ENCODE measurements around the gene EEA1.

GRCh38 chr12:92933606-92934005 is 4.5 kb upstream of the EEA1 start:
- TF ChIP-seq TP53 (CRISPR knock-in tag; IDR thresholded peaks at IDR 0.05) (no peak), CTCF (IDR thresholded peaks at IDR 0.05) (no peak), HOXA7 (CRISPR knock-in tag; IDR thresholded peaks at IDR 0.05) (no peak), POLR2A (IDR thresholded peaks at IDR 0.05; ENCODE audit: low read length) (no peak), CBX2 (IDR thresholded peaks at IDR 0.05; ENCODE audit: borderline replicate concordance, low read depth) (no peak), MYC (IDR thresholded peaks at IDR 0.05; ENCODE audit: borderline replicate concordance, low read length) (no peak), EP300 (IDR thresholded peaks at IDR 0.05) (no peak), ATOH8 (CRISPR knock-in tag; IDR thresholded peaks at IDR 0.05; ENCODE audit: low read depth) (no peak), HDAC2 (IDR thresholded peaks at IDR 0.05) (no peak), ZC3H11A (IDR thresholded peaks at IDR 0.05) (no peak), REST (IDR thresholded peaks at IDR 0.05) (no peak), BCL3 (IDR thresholded peaks at IDR 0.05) (no peak), KDM1A (IDR thresholded peaks at IDR 0.05; ENCODE audit: low read depth) (no peak), USF2 (IDR thresholded peaks at IDR 0.05) (no peak)

Data from A549 (cell line).